Stimulated activated CD4-positive, alpha-beta T cell treated with anti-CD3 and anti-CD28 coated beads, Interleukin-15, amount 100 ng/mL, for 24 hours (primary cell): ENCODE measurements around the gene CHAF1B.

Experiments
- DNase-seq: peaks from one replicate; pipeline ENCODE4 v3.0.0-alpha.2; 2020

CHAF1B gene

DNA sequence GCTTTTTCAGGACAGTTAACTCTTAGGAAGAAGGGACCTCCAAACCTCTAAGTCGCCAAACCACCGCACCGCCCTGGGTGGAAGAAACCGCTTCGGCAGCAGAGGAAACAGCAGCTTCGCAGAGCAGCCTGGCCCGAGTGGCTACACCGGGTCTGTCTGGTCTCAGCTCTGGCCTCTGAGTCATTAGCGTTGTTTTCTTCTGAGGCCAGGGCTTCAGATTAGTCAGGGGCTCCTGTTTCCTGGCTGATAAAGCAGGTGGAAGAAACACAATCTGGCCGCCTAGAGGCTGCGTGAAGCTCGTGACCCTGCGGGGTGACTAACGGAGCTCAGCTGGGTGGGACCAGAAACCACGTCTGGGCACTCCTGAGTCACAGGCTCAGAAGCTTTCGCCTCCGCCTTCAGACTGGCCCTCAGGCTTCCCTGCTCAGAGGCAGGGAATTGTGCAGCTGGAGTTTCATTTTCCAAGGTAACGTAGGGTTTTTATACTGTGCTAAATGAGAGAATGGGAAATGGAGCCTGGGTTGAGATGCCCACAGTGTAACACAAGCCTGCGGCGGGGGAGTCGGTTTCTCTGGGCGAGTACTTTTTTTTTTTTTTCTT lies 44.9 kb downstream of the CHAF1B start:
- DNase-seq: peak; percentile 84

DNA sequence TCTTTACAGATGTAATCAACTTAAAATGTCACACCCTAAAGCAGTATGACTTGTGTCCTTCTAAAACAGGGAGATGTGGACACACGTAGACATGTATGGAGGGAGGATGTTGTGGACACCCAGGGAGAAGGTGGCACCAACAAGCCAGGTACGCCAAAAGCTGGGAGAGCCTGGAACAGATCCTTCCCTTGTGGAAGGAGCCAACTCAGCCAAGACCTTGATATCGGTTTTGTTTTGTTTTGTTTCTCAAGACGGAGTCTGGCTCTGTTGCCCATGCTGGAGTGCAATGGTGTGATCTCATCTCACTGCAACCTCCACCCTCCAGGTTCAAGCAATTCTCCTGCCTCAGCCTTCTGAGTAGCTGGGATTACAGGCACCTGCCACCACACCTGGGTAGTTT lies 45.6 kb downstream of the CHAF1B start:
- no peak for DNase-seq

DNA sequence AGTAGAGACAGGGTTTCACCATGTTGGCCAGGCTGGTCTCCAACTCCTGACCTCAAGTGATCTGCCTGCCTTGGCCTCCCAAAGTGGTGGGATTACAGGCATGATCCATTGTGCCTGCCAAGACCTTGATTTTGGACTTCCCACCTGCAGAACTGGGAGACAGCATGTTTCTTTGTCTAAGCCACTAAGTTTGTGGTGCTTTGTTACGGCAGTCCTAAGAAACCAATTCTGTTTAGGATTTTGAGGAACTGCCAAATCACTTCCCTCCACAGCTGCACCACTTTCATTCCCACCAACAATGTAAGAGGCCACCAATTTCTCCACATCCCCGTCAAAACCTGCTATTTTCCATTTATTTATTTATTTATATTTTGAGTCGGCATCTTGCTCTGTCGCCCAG lies 46.1 kb downstream of the CHAF1B start:
- DNase-seq: no peak

DNA sequence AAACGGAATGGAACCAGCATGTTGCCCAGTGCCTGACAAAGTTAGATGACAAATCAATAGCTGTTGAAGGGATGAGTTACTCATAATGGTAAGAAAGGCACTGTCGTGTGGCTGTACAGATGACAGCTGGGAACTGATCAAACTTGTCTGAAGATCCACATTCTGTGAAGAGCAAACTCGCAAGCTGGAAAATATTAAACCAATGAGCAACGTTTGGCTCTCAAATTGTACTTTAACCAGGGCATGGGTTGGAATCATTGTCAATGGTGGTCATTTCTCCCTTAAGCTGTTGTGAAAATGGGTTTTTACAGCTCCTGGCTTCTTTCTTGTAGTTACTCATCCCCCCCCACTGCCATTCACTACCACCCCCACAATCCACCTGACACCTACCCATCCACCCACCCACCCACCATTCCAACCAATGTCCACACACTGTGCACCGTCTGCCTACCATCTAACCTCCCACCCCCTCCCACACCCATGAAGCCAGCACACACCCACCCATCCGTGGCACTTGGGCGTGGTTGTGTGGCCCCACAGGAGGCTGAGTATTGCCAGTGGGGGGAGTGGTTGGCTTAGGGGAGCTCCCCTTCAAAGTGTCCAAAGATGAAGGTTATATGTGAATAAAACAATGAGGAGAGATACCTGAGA lies 48.0 kb downstream of the CHAF1B start:
- no peak for DNase-seq

DNA sequence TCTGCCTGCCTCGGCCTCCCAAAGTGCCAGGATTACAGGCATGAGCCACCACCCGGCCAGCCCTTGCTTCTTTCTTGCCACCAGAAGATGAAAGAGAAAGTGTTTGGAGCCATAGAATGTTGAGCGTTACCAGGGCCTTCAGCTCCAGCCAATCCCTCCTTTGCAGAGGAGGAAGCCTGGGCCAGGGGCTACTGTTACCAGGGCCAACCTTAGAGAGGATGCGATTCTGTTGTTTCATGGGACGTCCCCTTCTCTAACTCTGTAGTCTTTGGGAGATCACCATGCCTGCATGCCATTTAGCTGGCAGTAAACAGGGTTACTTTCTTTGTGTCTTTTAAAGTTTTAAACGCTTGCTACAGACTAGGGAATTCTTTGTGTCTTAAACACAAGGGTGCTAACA lies 49.0 kb downstream of the CHAF1B start:
- DNase-seq: no peak

DNA sequence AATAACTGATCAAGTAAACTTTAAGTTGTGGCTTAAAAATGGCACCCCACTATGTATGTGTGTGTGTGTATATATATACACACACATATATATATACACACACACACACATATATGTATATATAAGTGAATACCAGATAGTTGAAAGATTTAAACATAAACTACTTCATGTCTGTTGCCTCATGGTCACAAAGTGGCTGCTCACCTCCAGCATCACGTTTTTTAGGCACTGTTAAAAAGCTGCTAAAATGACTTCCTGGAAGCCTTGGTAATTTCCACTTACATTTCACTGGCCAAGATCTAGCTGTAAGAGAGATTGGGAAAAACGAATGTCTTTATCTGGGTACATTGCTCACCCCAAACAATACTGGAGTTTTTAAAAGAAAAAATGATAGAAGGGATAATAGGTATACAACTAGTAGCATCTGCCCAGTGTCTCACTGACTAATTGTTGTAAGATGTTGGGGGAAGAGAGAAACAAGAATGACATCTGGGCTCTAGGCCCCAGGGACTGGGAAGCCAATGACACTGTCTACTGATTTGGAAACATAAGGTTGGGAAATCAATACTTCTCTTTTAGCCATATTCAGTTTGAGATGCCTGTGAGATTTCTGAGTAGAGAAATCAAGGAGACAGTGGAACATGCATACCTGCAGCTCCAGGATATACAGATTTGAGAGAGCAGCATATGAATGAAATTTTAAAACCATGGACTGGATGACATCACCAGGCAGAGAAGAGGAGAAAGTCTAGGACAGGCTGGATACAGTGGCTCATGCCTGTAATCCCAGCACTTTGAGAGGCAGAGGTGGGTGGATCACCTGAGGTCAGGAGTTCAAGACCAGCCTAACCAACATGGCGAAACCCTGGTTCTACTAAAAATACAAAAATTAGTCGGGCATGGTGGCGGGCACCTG lies 51.9 kb downstream of the CHAF1B start:
- DNase-seq: no peak

DNA sequence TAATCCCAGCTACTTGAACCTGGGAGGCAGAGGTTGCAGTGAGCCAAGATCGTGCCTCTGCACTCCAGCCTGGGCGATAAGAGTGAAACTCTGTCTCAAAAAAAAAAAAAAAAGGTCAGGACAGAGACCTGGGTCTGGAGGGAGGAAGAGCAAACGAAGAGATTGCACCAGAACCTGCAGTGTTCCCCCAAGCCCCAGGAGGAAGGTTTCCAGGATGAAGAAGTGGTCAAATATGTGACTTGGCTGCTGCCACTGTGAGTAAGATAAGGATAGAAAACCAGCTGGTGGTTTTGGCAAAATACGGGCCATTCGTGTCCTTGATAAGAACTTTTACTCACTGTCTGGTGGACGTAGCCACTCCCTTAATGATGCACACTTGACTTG lies 52.5 kb downstream of the CHAF1B start:
- no peak for DNase-seq

DNA sequence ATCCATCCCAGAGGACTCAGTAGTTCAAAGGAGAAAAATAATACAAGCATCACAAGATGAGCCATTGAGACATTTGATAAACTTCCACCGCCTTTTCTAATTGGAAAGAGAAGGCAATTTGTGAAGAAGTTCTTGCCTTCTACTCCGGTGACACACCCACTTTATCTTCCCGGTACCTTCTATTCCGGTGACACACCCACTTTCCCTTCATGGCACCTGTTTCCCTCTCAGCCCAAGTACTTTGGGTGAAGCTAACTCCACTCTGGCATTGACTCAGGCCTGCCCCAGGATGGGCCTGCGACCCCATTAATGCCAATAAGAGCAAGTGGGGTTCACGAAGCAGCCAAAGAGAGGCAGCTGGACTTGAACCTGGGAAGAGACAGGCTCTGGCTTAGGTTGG lies 56.5 kb downstream of the CHAF1B start:
- no peak for DNase-seq

DNA sequence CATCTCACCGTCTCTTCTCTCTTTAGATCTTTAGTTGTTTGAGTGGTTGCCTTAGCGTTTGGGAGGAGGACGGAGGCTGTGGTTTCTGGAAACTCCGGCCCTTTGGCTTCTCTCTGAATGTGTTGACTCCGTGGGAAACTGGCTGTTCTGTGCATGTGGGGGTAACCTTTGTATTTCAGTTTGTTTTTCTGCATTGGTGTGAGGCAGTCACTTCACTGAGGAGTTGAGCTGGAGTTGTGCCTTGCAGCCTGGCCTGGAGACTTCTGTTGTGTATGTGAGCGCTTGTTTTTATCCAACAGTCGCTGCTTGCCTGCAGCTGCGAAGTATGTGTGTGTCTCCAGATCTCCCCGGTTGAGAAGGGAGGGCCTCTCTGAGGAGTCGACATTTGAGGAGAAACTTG lies 61.1 kb downstream of the CHAF1B start:
- DNase-seq: no peak

DNA sequence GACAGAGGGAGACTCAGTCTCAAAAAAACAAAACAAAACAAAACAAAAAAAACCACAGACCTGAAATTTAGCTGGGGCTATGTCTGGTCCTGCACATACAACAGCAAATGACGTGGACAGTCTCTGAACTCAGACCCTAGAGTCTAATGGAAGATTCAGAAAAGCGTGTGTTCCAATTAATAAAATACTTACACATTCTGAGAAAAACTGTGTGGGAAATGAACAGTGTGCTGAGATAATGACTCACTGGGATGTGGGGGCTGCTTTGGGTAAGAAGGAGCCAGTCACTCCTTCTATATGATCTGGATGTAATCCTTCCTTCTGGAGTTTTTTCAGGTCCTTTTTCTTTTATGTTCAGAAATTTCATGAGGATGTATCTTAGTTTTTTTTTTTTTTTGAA lies 65.3 kb downstream of the CHAF1B start:
- no peak for DNase-seq

DNA sequence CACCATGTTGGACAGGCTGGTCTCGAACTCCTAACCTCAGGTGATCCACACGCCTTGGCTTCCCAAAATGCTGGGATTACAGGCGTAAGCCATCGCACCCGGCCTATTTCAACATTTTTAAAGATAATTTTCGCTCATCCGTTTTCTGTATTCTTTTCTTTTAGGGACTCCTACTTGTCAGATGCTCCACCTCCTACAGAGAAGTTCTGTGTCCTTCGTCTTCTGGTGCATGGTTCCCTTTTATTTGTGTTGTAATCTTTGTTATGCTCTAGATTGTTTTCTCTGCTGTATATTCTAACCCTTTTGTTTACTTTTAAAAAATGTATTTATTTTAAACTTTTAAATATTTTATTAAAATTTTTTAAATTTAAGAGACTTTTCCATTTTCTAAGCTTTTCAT lies 66.3 kb downstream of the CHAF1B start:
- DNase-seq: no peak

DNA sequence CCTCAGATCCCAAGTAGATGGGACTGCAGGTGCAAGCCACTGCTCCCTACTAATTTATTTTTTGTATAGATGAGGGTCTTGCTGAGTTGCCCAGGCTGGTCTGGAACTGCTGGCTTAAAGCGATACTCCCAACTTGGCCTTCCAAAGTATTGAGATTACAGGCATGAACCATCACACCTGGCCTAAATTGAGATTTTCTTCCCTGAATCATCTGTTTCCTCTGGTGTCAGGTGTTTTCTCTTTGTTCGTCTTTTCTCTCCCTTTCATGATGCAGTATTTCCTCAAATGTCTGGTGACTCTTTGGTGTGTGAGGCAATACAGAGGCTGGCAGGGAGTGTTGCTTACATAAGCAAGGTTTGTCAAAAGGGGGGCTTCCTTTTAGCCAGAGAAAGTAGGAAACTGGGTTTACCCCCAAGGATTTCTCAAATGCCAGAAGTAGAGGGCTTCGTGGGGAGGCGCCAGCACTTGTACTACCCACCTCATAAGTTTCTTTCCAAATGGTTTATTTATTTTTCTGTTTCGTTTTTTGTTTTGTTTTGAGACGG lies 67.2 kb downstream of the CHAF1B start:
- no peak for DNase-seq

DNA sequence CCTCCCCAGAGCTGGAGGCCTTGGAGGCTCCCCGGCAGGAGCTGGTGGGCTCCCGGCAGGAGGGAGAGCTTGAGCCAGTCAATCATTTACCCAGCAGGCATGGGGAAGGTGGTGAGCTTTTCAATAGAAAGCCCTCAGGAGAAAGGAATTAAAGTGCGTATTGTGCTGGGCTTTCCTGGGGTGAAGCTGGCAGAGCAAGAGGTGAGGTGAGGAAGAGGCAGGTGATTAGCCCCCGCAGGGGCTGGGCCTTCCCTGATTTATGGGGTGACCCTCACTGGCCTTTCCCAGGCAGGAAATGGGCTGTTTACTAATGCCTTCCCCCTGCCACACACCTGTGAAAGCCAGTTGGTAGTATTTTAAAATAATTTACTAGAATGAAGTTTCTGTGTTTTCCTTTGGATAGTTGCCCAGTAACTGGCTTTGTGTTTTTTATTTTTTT lies 68.9 kb downstream of the CHAF1B start:
- DNase-seq: no peak

DNA sequence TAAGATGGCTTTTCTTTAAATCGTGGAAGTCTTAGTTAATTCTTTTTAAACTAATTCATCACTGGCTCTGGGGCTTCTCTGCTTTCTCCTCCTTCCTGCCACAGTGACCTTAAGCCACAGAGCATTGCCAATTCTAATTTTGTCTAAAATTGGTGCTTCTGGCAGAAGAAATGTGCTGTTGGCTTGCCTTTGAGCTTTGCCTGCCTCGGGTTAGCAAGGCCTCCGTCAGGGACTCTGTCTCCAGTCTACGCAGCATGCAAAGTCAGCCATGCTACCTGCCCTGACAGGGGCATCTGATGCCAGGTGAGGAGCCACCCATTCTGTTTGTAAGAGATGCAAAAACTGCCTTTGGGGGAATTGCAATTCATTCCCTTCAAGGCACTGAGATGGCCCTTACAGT lies 69.5 kb downstream of the CHAF1B start:
- no peak for DNase-seq

DNA sequence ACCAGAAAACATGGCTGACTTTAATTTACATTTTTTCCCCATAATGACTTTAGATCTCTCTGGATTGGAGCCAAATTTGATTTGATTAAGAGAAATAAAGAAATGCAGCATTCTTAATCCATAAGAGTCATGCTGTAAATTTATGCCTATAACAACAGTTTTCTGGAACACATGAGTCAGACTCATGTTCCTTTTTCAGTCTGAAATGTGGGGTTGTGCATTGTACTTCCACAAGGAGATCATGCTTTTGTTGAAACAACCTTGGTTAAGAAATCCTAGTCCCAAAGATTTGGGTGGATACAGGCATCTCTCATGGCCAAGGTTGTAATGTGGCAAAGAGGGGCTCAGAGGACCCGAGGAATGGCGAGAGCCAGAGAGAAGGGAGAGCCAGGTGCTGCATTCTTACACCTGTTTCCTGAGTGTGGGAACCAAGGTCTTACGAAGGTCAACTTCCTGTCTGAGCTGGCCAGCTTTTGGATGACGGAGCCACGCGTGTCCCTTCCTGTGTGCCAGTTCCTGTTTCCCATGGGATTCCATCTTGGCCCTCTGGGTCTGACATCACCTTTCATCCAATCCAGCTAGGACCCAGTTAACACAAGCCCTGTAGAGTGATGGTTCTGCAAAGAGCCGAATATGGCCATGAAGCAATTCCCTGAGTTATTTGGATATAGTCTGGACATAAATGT lies 71.7 kb downstream of the CHAF1B start:
- DNase-seq: no peak

DNA sequence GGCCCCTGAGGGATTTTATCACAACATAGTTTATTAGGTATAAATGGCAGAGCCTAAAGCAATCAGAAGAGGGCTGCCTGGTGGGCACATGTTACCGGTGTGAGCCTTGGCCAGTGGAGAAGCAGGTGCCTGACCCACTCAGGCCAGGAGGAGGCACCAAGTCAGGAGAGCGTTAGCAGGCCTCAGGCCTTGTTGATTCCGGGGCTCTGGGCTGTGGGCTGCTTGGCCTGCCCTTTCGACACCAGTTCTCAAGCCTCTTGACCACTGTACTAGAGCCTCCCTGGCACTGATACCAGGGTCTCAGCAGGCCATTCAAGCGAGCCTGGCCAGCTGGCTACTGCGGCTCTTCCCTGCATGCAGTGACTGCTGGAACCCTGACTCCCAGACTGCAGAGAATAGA lies 73.9 kb downstream of the CHAF1B start:
- DNase-seq: no peak

DNA sequence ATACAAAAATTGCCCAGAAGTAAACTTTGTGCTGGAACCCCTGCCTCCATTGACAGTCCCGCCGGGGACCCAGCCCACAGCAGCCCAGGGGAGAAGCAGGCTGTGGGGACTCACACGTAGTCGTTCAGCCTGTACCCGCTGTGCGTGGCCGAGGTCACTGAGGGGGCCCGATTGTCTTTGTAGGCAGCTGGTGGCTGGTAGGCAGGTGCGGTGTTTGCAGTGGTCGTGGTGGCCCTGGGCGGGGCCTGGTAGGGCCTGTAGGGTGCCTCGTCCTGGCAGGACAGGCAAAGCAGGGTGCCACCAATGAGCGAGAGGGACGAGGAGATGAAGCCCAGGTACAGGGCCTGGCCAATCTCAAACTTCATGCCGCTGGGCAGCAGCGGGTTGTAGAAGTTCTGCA lies 75.7 kb downstream of the CHAF1B start:
- no peak for DNase-seq

DNA sequence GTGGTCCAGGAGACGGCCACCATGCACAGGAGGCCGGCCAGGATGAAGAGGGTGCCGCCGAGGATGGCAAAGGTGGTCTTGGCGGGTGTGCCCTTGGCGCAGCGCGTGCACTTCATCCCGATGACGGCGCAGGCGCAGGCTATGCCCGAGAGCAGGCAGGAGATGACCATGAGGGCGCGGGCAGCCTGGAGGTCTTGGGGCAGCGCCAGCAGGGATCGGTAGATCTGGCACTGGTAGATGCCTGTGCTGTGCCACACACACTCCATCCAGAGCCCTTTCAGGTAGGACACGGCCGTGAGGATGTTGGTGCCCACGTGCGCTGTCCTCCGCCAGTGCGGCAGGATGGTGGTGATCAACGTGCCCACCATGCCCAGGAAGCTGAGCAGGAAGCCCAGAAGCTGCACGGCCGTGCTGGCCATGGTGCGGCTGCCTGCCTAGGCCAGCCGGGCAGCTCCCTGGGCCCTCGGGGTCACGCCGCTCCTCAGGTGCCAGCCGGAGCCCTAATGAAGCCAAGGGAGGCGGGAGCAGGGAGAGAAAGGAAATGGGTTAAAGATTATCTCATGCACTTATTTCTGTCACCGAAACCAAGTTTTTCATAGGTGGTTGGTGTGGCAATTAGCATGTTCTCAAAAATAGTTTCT lies 76.2 kb downstream of the CHAF1B start:
- DNase-seq: no peak

DNA sequence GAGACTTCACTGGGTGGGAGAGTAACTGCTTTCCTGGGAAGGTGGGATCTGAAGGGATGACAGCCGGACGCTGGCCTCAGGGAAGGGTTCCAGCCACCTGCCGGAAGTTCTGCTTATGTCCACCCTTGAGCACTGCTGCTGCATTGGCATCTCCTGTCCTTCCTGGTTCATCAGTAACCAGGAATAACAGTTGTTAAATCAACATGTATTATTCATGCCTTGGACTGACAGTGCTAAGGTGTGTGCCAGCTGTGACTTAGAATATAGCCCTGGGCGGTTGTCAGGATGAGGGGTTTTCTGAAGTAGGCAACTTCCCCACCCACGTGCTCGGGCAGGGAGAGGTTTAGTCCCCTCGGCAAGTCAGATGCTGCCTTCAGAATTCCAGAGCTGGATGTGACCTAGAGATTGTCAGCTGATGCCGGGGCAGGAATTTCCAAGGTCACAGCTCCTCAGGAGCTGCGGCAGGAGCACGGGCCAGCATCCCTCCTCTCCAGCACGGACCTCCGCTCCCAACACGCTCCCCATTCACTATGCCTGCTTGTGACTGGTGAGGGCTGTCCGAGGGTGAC lies 76.8 kb downstream of the CHAF1B start:
- no peak for DNase-seq

DNA sequence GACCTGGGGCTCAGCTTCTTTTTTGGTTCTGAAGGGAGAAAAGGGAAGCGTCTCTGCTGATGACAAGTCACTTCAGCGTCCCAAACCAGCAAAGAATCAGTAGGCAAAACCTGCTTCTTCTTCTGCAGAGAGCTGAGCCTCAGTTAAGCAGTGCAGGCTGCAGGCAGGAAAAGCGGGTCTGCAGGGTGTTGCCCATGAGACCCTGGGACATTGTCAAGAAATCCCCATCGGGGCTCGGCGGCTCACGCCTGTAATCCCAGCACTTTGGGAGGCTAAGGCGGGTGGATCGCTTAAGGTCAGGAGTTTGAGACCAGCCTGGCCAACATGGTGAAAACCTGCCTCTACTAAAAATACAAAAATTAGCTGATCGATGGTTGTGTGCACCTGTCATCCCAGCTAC lies 78.0 kb downstream of the CHAF1B start:
- DNase-seq: no peak

DNA sequence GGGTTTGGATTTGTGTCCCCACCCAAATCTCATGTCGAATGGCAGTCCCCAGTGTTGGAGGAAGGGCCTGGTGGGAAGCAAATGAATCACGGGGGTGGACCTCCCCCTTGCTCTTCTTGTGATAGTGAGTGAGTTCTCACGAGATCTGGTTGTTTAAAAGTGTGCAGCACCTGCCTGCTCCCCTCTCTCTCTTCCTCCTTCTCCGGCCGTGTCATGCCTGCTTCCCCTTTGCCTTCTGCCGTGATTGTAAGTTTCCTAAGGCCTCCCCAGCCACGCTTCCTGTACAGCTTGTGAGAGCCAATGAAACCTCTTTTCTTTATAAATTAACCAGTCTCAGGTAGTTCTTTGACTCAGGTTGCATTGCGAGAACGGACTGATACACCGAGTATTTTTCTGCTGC lies 78.8 kb downstream of the CHAF1B start:
- DNase-seq: no peak

DNA sequence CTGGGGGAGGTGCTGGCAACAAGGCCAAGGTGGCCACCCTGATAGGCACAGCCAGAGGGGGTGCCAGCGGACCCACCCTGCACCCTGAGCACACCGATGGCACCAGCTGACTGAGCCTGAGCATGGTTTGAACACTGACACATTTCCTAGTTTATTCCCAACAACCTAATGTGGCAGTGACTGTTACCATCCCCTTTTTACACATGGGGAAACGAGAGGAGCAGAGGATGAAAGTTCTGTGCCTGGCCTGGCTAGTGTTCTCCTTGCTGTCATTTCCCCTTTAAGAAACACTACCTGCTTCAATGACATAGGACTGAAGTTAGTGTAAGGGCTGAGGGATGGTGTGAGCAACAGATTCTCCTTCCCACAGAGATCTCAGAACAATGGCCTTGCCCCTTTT lies 79.4 kb downstream of the CHAF1B start:
- DNase-seq: no peak
